HCT116 (cell line): Measurements from ENCODE around the gene KIAA0232. TPM values are rescaled to one million over a fixed set of nuclear protein-coding genes. Genes with fewer than 3 reads are reported as not detected.

Experiments
- ATAC-seq: fragments of 200-7000 bp; cut with Tn5 transposase; 2 replicates; pipeline ENCODE4 v1.9.1; 2020; ENCODE audit warnings: mild to moderate bottlenecking, moderate library complexity
- BruUV-seq: library from RNA; stranded (reverse); fragments of 400-500 nt; replicated peaks from 2 replicates; lab custom pipeline; 2021; lab: Mats Ljungman, UMichigan
- CTCF ChIA-PET: fragments of 300-600 bp; sonication (Branson Sonifier 250); formaldehyde crosslinking; loops from one replicate; lab custom pipeline; 2021; ENCODE audit warnings: antibody characterized with exemption; lab: Charles Lee
- POLR2A ChIA-PET: fragments of 300-600, 350-600 bp; sonication (Branson Sonifier 250); formaldehyde crosslinking; loops from one replicate; lab custom pipeline; 2021; ENCODE audit warnings: antibody characterized with exemption; lab: Charles Lee
- RAD21 ChIA-PET, 2 experiments: fragments of 300-600 bp; sonication (Branson Sonifier 250); formaldehyde crosslinking; loops; one replicate each; lab custom pipeline; 2023; ENCODE audit warnings: low total read pairs in 2 of 2; ENCODE audit not compliant: uncharacterized antibody in 2 of 2, unreplicated experiment in 2 of 2, low non-redundant PET in 1 of 2; lab: Charles Lee
- DNase-seq: peaks from one replicate; pipeline ENCODE4 v3.0.0-alpha.2; 2010; ENCODE audit warnings: low read depth, low spot score
- H2AFZ ChIP-seq: fragments of 200-600 bp; shearing (Covaris generic), sonication (generic); 2 replicates; pipeline ENCODE4 v1.6.1; 2017; ENCODE audit warnings: low read depth, mixed run types, mixed read lengths, antibody characterized with exemption, low read length; ENCODE audit not compliant: poor library complexity, severe bottlenecking
- H3K27ac ChIP-seq: 2 replicates; pipeline ENCODE4 v1.5.1; 2012; ENCODE audit warnings: low read depth, low read length
- H3K27me3 ChIP-seq: fragments of 200-600 bp; sonication (generic); 2 replicates; pipeline ENCODE4 v1.6.1; 2016; ENCODE audit warnings: mixed run types, low read length, mixed read lengths; ENCODE audit not compliant: insufficient read depth
- H3K36me3 ChIP-seq, 2 experiments: fragments of 200-500 bp in 1 of 2; fragments of 200-600 bp in 1 of 2; sonication (Bioruptor generic) in 1 of 2; sonication (generic) in 1 of 2; 2 replicates each; pipeline versions ENCODE4 v1.5.1 to v1.6.1; 2014 to 2016; ENCODE audit warnings: low read length in 2 of 2, inconsistent platforms in 1 of 2, mixed read lengths in 1 of 2, mixed run types in 1 of 2; ENCODE audit not compliant: insufficient read depth in 2 of 2, control insufficient read depth in 1 of 2
- H3K4me1 ChIP-seq, 2 experiments: fragments of 200-600 bp in 1 of 2; sonication (generic) in 1 of 2; 2 replicates each; pipeline versions ENCODE4 v1.5.1 to v1.6.1; 2012 to 2017; ENCODE audit warnings: low read length in 2 of 2, inconsistent platforms in 1 of 2, mild to moderate bottlenecking in 1 of 2, mixed read lengths in 1 of 2, mixed run types in 1 of 2, moderate library complexity in 1 of 2; ENCODE audit not compliant: insufficient read depth in 2 of 2, control insufficient read depth in 1 of 2
- H3K4me2 ChIP-seq: fragments of 200-600 bp; sonication (generic); 2 replicates; pipeline ENCODE4 v1.6.1; 2017; ENCODE audit warnings: mixed run types, low read length, mixed read lengths
- H3K4me3 ChIP-seq, 2 experiments: fragments of 200-600 bp in 1 of 2; sonication (generic) in 1 of 2; replicated peaks in 1 of 2; 2 replicates each; pipeline ENCODE4 v1.5.1; 2011 to 2016; ENCODE audit warnings: low read length in 2 of 2, control low read depth in 1 of 2, low read depth in 1 of 2, mild to moderate bottlenecking in 1 of 2, mixed read lengths in 1 of 2, mixed run types in 1 of 2
- H3K79me2 ChIP-seq: fragments of 200-600 bp; sonication (generic); 2 replicates; pipeline ENCODE4 v1.6.1; 2017; ENCODE audit warnings: mild to moderate bottlenecking, mixed run types, low read length, moderate library complexity, mixed read lengths; ENCODE audit not compliant: insufficient read depth
- H3K9ac ChIP-seq: fragments of 200-600 bp; sonication (generic); 2 replicates; pipeline ENCODE4 v1.6.1; 2016; ENCODE audit warnings: low read length, mixed read lengths
- H3K9me2 ChIP-seq: fragments of 200-600 bp; sonication (generic), shearing (Covaris generic); 2 replicates; pipeline ENCODE4 v1.6.1; 2017; ENCODE audit warnings: mixed run types, mild to moderate bottlenecking, moderate library complexity; ENCODE audit not compliant: insufficient read depth
- H3K9me3 ChIP-seq, 2 experiments: fragments of 200-500 bp in 1 of 2; fragments of 200-600 bp in 1 of 2; sonication (Bioruptor generic) in 1 of 2; sonication (generic) in 1 of 2; 2 replicates each; pipeline ENCODE4 v1.6.1; 2014 to 2017; ENCODE audit warnings: low read length in 2 of 2, mixed read lengths in 2 of 2, inconsistent platforms in 1 of 2, low read depth in 1 of 2, mild to moderate bottlenecking in 1 of 2, mixed run types in 1 of 2, moderate library complexity in 1 of 2; ENCODE audit not compliant: control insufficient read depth in 1 of 2, insufficient read depth in 1 of 2
- H4K20me1 ChIP-seq: fragments of 200-600 bp; sonication (generic), shearing (Covaris generic); 2 replicates; pipeline ENCODE4 v1.6.1; 2017; ENCODE audit warnings: mixed run types, mild to moderate bottlenecking, moderate library complexity; ENCODE audit not compliant: insufficient read depth
- EGR1 ChIP-seq: IDR thresholded peaks from 2 replicates; pipeline ENCODE4 v1.6.1; 2012; ENCODE audit warnings: low read depth
- EZH2phosphoT487 ChIP-seq: fragments of 200-600 bp; IDR thresholded peaks from 2 replicates; pipeline ENCODE4 v1.6.1; 2018; ENCODE audit warnings: antibody characterized with exemption, borderline replicate concordance
- FOSL1 ChIP-seq: IDR thresholded peaks from 2 replicates; pipeline ENCODE4 v1.6.1; 2012; ENCODE audit warnings: low read depth
- POLR2A ChIP-seq: IDR thresholded peaks from 2 replicates; pipeline ENCODE4 v1.7.0; 2011; ENCODE audit warnings: borderline replicate concordance; ENCODE audit not compliant: insufficient read depth, insufficient read length; ENCODE audit errors: extremely low read depth
- RAD21 ChIP-seq: IDR thresholded peaks from 2 replicates; pipeline ENCODE4 v1.6.1; 2012; ENCODE audit warnings: low read depth, mild to moderate bottlenecking
- SRF ChIP-seq: IDR thresholded peaks from 2 replicates; pipeline ENCODE4 v1.6.1; 2012; ENCODE audit warnings: low read depth
- YY1 ChIP-seq: IDR thresholded peaks from 2 replicates; pipeline ENCODE4 v1.6.1; 2011; ENCODE audit warnings: low read length, low read depth, moderate library complexity, mild to moderate bottlenecking; ENCODE audit not compliant: insufficient replicate concordance; ENCODE audit errors: extremely low read depth
- ZNF274 ChIP-seq: fragments of 200-500 bp; sonication (Bioruptor generic); IDR thresholded peaks from 2 replicates; pipeline ENCODE4 v1.6.1; 2014; ENCODE audit warnings: mild to moderate bottlenecking, low read depth, low read length, inconsistent platforms
- intact Hi-C: fragments of 100-400 bp; cut with micrococcal nuclease; formaldehyde crosslinking; loops from 2 replicates; pipeline ENCODE4 v1.10.0; 2022
- total RNA-seq: library from RNA; stranded (reverse); gene quantifications from one replicate; pipeline ENCODE4 v1.2.1, GENCODE V29; 2021; ENCODE audit not compliant: unreplicated experiment
- TF ChIP-seq, protein P1 (sequence below), 3 experiments: fragments of 200-600 bp in 1 of 3; sonication (generic) in 1 of 3; IDR thresholded peaks in 2 of 3; conservative IDR thresholded peaks in 1 of 3; 2 replicates each; pipeline ENCODE4 v1.5.1; 2012 to 2017; ENCODE audit warnings: low read depth in 2 of 3, low read length in 2 of 3, antibody characterized with exemption in 1 of 3, borderline replicate concordance in 1 of 3, control low read depth in 1 of 3, mild to moderate bottlenecking in 1 of 3, mixed read lengths in 1 of 3, mixed run types in 1 of 3, moderate library complexity in 1 of 3; ENCODE audit not compliant: insufficient read depth in 1 of 3
- TF ChIP-seq, protein P2 (sequence below): IDR thresholded peaks from 2 replicates; pipeline ENCODE4 v1.6.1; 2012
- TF ChIP-seq, protein P3 (sequence below): IDR thresholded peaks from 2 replicates; pipeline ENCODE4 v1.6.1; 2012; ENCODE audit warnings: low read depth
- TF ChIP-seq, protein P4 (sequence below): IDR thresholded peaks from 2 replicates; pipeline ENCODE4 v1.6.1; 2011; ENCODE audit warnings: mild to moderate bottlenecking, low read length, moderate library complexity; ENCODE audit not compliant: insufficient replicate concordance; ENCODE audit errors: extremely low read depth

KIAA0232 gene
- total RNA-seq, 1 experiment from 2014 or later, result 18.1 TPM

DNA sequence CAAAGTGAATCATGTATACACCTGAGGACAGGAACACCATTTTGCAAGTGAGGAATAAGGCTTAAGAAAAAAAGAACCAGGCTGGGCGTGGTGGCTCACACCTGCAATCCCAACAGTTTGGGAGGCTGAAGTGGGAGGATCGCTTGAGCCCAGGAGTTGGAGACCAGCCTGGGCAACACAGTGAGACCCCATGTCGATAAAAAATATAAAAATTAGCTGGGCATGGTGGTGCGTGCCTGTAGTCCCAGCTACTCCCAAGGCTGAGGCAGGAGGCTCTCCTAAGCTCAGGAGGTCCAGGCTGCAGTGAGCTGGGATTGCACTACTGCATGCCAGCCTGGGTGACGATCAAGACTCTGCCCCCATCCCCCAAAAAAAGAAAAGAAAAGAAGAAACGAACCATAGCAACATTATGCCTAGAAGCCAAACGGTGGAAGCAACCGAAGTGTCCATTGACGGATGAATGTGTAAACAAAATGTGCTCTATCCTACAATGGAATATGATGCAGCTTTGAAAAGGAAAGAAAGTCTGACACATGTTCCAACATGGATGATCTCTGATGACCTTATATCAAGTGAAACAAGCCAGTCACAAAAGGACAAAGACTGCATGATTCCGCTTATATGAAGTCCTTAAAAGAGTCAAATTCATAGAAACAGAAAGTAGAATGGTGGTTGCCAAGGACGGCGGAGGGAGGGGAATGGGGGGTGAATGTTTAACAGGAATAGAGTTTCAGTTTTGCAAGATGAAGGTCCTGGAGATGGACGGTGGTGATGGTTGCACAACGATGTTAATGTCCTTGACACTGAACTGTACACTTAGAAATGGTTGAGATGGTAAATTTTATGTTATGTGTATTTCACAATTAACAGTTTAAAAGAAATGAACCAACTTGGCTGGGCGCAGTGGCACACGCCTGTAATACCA lies 8.6 kb upstream of the KIAA0232 start (continued):
- TF ChIP-seq, protein P1, sequence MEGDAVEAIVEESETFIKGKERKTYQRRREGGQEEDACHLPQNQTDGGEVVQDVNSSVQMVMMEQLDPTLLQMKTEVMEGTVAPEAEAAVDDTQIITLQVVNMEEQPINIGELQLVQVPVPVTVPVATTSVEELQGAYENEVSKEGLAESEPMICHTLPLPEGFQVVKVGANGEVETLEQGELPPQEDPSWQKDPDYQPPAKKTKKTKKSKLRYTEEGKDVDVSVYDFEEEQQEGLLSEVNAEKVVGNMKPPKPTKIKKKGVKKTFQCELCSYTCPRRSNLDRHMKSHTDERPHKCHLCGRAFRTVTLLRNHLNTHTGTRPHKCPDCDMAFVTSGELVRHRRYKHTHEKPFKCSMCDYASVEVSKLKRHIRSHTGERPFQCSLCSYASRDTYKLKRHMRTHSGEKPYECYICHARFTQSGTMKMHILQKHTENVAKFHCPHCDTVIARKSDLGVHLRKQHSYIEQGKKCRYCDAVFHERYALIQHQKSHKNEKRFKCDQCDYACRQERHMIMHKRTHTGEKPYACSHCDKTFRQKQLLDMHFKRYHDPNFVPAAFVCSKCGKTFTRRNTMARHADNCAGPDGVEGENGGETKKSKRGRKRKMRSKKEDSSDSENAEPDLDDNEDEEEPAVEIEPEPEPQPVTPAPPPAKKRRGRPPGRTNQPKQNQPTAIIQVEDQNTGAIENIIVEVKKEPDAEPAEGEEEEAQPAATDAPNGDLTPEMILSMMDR (IDR thresholded peaks at IDR 0.05 in 2 of 3, conservative IDR thresholded peaks at IDR 0.05 in 1 of 3; ENCODE audit: borderline replicate concordance in 1 of 3, insufficient read depth in 1 of 3, low read depth in 2 of 3, low read length in 2 of 3), result no peak
- TF ChIP-seq, protein P2, sequence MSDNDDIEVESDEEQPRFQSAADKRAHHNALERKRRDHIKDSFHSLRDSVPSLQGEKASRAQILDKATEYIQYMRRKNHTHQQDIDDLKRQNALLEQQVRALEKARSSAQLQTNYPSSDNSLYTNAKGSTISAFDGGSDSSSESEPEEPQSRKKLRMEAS, result no peak
- TF ChIP-seq, protein P3, sequence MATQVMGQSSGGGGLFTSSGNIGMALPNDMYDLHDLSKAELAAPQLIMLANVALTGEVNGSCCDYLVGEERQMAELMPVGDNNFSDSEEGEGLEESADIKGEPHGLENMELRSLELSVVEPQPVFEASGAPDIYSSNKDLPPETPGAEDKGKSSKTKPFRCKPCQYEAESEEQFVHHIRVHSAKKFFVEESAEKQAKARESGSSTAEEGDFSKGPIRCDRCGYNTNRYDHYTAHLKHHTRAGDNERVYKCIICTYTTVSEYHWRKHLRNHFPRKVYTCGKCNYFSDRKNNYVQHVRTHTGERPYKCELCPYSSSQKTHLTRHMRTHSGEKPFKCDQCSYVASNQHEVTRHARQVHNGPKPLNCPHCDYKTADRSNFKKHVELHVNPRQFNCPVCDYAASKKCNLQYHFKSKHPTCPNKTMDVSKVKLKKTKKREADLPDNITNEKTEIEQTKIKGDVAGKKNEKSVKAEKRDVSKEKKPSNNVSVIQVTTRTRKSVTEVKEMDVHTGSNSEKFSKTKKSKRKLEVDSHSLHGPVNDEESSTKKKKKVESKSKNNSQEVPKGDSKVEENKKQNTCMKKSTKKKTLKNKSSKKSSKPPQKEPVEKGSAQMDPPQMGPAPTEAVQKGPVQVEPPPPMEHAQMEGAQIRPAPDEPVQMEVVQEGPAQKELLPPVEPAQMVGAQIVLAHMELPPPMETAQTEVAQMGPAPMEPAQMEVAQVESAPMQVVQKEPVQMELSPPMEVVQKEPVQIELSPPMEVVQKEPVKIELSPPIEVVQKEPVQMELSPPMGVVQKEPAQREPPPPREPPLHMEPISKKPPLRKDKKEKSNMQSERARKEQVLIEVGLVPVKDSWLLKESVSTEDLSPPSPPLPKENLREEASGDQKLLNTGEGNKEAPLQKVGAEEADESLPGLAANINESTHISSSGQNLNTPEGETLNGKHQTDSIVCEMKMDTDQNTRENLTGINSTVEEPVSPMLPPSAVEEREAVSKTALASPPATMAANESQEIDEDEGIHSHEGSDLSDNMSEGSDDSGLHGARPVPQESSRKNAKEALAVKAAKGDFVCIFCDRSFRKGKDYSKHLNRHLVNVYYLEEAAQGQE, result no peak

DNA sequence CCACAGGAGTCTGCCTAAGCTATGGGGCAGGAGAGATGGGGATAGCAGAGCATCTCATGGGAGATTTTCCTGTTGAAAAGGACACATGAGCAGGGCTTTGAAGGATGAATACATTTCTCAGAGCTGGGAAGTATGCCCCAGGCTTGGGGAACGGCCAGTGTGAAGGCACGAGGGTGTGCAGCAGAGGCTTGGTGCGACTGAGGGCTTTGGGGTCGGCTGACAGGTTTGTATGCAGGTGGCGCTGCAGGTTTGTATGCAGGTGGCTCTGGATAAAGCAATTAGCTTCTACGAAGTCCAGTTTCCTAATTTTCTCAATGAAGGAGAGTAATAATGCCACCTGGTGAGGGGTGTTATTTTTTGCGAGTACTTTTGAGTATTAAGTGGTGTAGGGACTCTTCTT lies 6.8 kb upstream of the KIAA0232 start:
- POLR2A ChIA-PET, result no interaction called here
- Histone ChIP-seq H3K9me3 (no peaks in the 10 kb centered on the region), H3K36me3 (no peaks in the 10 kb centered on the region), H3K79me2 (no peaks in the 10 kb centered on the region), H3K4me1 (peaks cover 2 to 16% of the 10 kb centered on the region in 2 experiments; a peak in 2 of 4 replicates), H3K9me2 (no peaks in the 10 kb centered on the region), H3K27me3 (no peaks in the 10 kb centered on the region; the same call in 1 of the 2 replicates), H3K27ac (no peak overlapping the region), H4K20me1 (no peaks in the 10 kb centered on the region), H2AFZ (no peak overlapping the region), H3K9ac (no peak overlapping the region), H3K4me2 (no peak overlapping the region), H3K4me3 (no peak overlapping the region)
- RAD21 ChIA-PET, result no interaction called here
- intact Hi-C loops, result no loop called here
- DNase-seq (no peak), ATAC-seq (no peak)
- no TSS peak for BruUV-seq
- CTCF ChIA-PET, result no interaction called here
- TF ChIP-seq YY1, result no peak
- no peak for TF ChIP-seq POLR2A
- no peak for TF ChIP-seq FOSL1
- no peak for TF ChIP-seq EZH2phosphoT487
- TF ChIP-seq, protein P2, result no peak
- TF ChIP-seq ZNF274, result no peak
- TF ChIP-seq, protein P4, sequence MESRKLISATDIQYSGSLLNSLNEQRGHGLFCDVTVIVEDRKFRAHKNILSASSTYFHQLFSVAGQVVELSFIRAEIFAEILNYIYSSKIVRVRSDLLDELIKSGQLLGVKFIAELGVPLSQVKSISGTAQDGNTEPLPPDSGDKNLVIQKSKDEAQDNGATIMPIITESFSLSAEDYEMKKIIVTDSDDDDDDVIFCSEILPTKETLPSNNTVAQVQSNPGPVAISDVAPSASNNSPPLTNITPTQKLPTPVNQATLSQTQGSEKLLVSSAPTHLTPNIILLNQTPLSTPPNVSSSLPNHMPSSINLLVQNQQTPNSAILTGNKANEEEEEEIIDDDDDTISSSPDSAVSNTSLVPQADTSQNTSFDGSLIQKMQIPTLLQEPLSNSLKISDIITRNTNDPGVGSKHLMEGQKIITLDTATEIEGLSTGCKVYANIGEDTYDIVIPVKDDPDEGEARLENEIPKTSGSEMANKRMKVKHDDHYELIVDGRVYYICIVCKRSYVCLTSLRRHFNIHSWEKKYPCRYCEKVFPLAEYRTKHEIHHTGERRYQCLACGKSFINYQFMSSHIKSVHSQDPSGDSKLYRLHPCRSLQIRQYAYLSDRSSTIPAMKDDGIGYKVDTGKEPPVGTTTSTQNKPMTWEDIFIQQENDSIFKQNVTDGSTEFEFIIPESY, result no peak
- no peak for TF ChIP-seq EGR1
- TF ChIP-seq RAD21, result no peak
- TF ChIP-seq SRF, result no peak
